DND-41 (cell line): Measurements from ENCODE around the gene CPAMD8.

ENCODE experiments used
- ATAC-seq: fragments of 200-7000 bp; cut with Tn5 transposase; 3 replicates; pipeline ENCODE4 v1.9.1; 2021; ENCODE audit warnings: low read depth; ENCODE audit not compliant: insufficient read depth
- DNase-seq: peaks from one replicate; pipeline ENCODE4 v3.0.0-alpha.2; 2020
- H2AFZ ChIP-seq: 2 replicates; pipeline ENCODE4 v1.6.0; 2012; ENCODE audit warnings: low read depth, low read length
- H3K27ac ChIP-seq: 2 replicates; pipeline ENCODE4 v1.5.1; 2012; ENCODE audit warnings: low read length, inconsistent platforms
- H3K27me3 ChIP-seq: fragments of 200-600 bp; sonication (generic); 2 replicates; pipeline ENCODE4 v1.6.0; 2012; ENCODE audit warnings: low read length, mild to moderate bottlenecking, inconsistent platforms; ENCODE audit not compliant: insufficient read depth, poor library complexity
- H3K36me3 ChIP-seq: 2 replicates; pipeline ENCODE4 v1.5.1; 2012; ENCODE audit warnings: low read length, inconsistent platforms; ENCODE audit not compliant: insufficient read depth
- H3K4me1 ChIP-seq: 2 replicates; pipeline ENCODE4 v1.5.1; 2012; ENCODE audit warnings: mild to moderate bottlenecking, low read length; ENCODE audit not compliant: insufficient read depth
- H3K4me2 ChIP-seq: 2 replicates; pipeline ENCODE4 v1.6.0; 2012; ENCODE audit warnings: mild to moderate bottlenecking, moderate library complexity, low read length, inconsistent platforms; ENCODE audit not compliant: insufficient read depth
- H3K4me3 ChIP-seq, 2 experiments: fragments of 200-600 bp in 1 of 2; shearing (Covaris generic) in 1 of 2; 2 replicates each; pipeline ENCODE4 v1.5.1; 2012 to 2016; ENCODE audit warnings: inconsistent platforms in 2 of 2, low read length in 2 of 2, mild to moderate bottlenecking in 2 of 2, low read depth in 1 of 2, moderate library complexity in 1 of 2
- H3K79me2 ChIP-seq: 2 replicates; pipeline ENCODE4 v1.6.0; 2012; ENCODE audit warnings: low read length, inconsistent platforms; ENCODE audit not compliant: insufficient read depth
- H3K9ac ChIP-seq: 2 replicates; pipeline ENCODE4 v1.6.0; 2012; ENCODE audit warnings: low read depth, mild to moderate bottlenecking, inconsistent platforms, low read length, moderate library complexity
- H3K9me3 ChIP-seq: 2 replicates; pipeline ENCODE4 v1.5.1; 2012; ENCODE audit warnings: low read length, moderate library complexity, mild to moderate bottlenecking, inconsistent platforms; ENCODE audit not compliant: insufficient read depth, severe bottlenecking
- H4K20me1 ChIP-seq: 2 replicates; pipeline ENCODE4 v1.6.0; 2012; ENCODE audit warnings: low read length; ENCODE audit not compliant: insufficient read depth
- CTCF ChIP-seq: IDR thresholded peaks from 2 replicates; pipeline ENCODE4 v1.5.1; 2012; ENCODE audit warnings: borderline replicate concordance, low read length, moderate library complexity, mild to moderate bottlenecking; ENCODE audit not compliant: poor library complexity, severe bottlenecking; ENCODE audit errors: extremely low read depth
- EZH2 ChIP-seq: IDR thresholded peaks from 3 replicates; pipeline ENCODE4 v1.6.1; 2012; ENCODE audit warnings: borderline replicate concordance, low read depth, mild to moderate bottlenecking, moderate library complexity, low read length, inconsistent platforms; ENCODE audit not compliant: severe bottlenecking

Gene CPAMD8

GRCh38 chr19:16946951-16947940 is 79.4 kb downstream of the CPAMD8 start:
- H4K20me1 ChIP-seq, result no peaks in the 10 kb centered on the region
- no peaks in the 10 kb centered on the region for H3K27me3 ChIP-seq
- DNase-seq (no peak), ATAC-seq (no peak)
- H2AFZ ChIP-seq, result no peak overlapping the region
- no peaks in the 10 kb centered on the region for H3K36me3 ChIP-seq
- H3K9ac ChIP-seq, result no peak overlapping the region
- H3K9me3 ChIP-seq, result no peaks in the 10 kb centered on the region
- H3K4me1 ChIP-seq, result no peaks in the 10 kb centered on the region
- no peak overlapping the region for H3K4me3 ChIP-seq
- H3K27ac ChIP-seq, result no peak overlapping the region
- H3K4me2 ChIP-seq, result no peak overlapping the region
- TF ChIP-seq EZH2, result no peak
- no peaks in the 10 kb centered on the region for H3K79me2 ChIP-seq

DNA sequence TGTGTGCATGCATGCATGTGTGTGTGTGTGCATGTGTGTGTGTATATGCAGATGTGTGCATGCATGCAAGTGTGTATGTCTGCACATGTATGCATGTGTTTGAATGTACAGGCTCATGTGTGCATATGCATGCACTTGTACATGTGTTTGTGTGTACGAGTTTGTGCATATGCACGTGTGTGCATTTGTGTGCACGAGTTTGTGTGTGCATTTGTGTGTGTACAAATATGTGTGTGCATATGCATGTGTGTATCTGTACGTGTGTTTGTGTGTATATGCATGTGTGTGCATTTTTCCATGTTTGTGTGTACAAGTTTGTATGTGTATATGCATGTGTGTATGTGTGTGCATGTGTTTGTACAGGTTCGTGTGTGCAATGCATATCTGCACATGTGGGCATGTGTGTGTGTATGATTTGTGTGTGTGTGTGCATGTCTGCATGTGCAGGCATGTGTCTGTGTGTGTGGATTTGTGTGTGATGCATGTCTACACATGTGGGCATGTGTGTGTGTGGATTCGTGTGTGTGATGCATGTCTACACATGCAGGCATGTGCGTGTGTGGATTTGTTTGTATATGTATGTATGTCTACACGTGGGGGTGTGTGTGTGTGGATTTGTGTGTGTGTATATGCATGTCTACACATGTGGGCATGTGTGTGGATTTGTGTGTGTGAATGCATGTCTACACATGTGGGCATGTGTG is 80.7 kb downstream of the CPAMD8 start:
- no peak for TF ChIP-seq EZH2
- Histone ChIP-seq H4K20me1 (no peaks in the 10 kb centered on the region), H3K27me3 (no peaks in the 10 kb centered on the region), H3K79me2 (no peaks in the 10 kb centered on the region), H3K27ac (no peak overlapping the region), H3K36me3 (no peaks in the 10 kb centered on the region), H2AFZ (no peak overlapping the region), H3K4me3 (no peak overlapping the region), H3K9me3 (no peaks in the 10 kb centered on the region), H3K9ac (no peak overlapping the region), H3K4me1 (no peaks in the 10 kb centered on the region), H3K4me2 (no peak overlapping the region)
- ATAC-seq (no peak), DNase-seq (no peak)

- ATAC-seq, result no peak
- H3K79me2 ChIP-seq, result no peaks in the 10 kb centered on the region
- no peak overlapping the region for H3K4me3 ChIP-seq
- H2AFZ ChIP-seq, result no peak overlapping the region
- no peak for TF ChIP-seq CTCF
- no peak for TF ChIP-seq EZH2
- no peaks in the 10 kb centered on the region for H3K4me1 ChIP-seq
- no peaks in the 10 kb centered on the region for H3K27me3 ChIP-seq
- H3K9me3 ChIP-seq, result no peaks in the 10 kb centered on the region
- H3K27ac ChIP-seq, result no peak overlapping the region
- H3K36me3 ChIP-seq, result no peaks in the 10 kb centered on the region
- DNase-seq, result no peak
- no peaks in the 10 kb centered on the region for H4K20me1 ChIP-seq
- H3K4me2 ChIP-seq, result no peak overlapping the region
- H3K9ac ChIP-seq, result no peak overlapping the region
Observed at GRCh38 chr19:16945364-16945714, 81.3 kb downstream of the CPAMD8 start.

DNA sequence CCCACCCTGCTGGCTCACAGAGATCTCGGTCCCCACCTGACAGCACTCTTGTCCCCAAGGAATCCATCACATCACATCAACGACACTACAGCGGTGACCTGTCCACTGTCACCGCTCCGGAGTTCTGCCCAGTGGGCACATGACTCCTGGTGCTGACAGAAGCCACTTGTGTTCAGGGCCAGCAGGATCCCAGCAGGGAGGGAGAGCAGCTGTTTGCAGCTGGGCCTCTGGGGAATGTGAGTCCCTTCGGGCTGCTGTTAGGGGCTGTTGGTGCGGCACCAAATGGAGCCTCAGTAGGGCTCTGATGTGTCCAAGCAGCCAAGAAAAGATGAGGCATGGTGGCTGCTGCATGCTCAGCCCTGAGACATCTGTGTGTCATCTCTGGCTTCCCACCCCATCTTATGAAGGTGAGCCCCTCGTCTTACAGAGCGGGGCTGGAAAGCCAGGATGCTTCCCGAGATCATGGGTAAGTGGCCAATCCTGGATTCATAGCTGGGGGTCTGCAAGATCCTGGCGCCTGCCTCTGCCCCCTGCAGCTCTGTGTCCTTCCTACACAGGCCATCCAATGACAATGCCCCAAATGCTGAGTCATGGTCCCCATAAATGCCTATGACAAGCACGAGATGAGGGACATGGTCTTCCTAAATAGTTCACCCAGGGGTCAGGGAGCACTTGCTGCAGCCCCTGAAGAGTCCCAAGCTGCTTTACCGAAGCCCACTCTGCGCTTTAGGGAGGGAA is 81.8 kb downstream of the CPAMD8 start:
- Histone ChIP-seq H3K79me2 (no peaks in the 10 kb centered on the region), H3K27ac (no peak overlapping the region), H3K4me2 (no peak overlapping the region), H3K4me1 (no peaks in the 10 kb centered on the region), H2AFZ (no peak overlapping the region), H3K36me3 (no peaks in the 10 kb centered on the region), H4K20me1 (no peaks in the 10 kb centered on the region), H3K27me3 (no peaks in the 10 kb centered on the region), H3K9ac (no peak overlapping the region), H3K4me3 (no peak overlapping the region), H3K9me3 (no peaks in the 10 kb centered on the region)
- DNase-seq (no peak), ATAC-seq (no peak)
- no peak for TF ChIP-seq CTCF
- TF ChIP-seq EZH2, result no peak
